Adrenal gland (tissue), 5 donors: ENCODE data around the gene VPS13D.

Experiments
- POLR2A ChIP-seq, 2 donors: fragments of 450-650 bp; IDR thresholded peaks; one replicate each; pipeline ENCODE4 v1.6.1; 2017; ENCODE audit warnings: antibody characterized with exemption in 2 of 2, mild to moderate bottlenecking in 2 of 2, moderate library complexity in 1 of 2
- TF ChIP-seq, protein P1 (sequence below), 6 experiments: fragments of 450-650 bp in 4 of 6; fragments of 200-600 bp in 2 of 6; sonication (generic) in 1 of 6; IDR thresholded peaks; 1 replicate in 5 of 6; 2 replicates in 1 of 6; pipeline versions ENCODE4 v1.5.1 to v1.8.0; 2016 to 2021; ENCODE audit warnings: antibody characterized with exemption in 6 of 6, mild to moderate bottlenecking in 2 of 6, moderate library complexity in 1 of 6
- donor health status: DM: no; HTN: no; CAD: no.

DNA sequence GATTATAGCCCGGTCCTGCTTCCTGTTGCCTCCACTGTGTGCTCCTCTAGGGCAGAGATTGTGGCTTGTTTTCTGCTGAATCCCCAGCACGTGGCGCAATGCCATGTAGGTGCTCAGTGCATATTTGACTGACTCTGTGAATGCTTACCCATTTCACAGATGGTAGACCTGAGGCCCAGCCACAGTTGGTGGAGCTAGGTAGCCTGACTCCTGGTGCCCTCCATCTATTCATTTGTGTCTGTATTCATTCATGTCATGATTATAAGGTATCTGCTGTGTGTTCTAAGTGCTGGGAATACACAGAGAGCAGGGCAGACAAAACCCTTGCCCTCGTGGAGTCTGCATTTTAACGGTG is 40.5 kb upstream of the VPS13D start:
- TF ChIP-seq, protein P1, sequence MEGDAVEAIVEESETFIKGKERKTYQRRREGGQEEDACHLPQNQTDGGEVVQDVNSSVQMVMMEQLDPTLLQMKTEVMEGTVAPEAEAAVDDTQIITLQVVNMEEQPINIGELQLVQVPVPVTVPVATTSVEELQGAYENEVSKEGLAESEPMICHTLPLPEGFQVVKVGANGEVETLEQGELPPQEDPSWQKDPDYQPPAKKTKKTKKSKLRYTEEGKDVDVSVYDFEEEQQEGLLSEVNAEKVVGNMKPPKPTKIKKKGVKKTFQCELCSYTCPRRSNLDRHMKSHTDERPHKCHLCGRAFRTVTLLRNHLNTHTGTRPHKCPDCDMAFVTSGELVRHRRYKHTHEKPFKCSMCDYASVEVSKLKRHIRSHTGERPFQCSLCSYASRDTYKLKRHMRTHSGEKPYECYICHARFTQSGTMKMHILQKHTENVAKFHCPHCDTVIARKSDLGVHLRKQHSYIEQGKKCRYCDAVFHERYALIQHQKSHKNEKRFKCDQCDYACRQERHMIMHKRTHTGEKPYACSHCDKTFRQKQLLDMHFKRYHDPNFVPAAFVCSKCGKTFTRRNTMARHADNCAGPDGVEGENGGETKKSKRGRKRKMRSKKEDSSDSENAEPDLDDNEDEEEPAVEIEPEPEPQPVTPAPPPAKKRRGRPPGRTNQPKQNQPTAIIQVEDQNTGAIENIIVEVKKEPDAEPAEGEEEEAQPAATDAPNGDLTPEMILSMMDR (IDR thresholded peaks at IDR 0.05) = no peak
- no peak for TF ChIP-seq POLR2A (IDR thresholded peaks at IDR 0.05)
